GM12873 (cell line): ENCODE data around the gene USP15.

Source experiments
- TF ChIP-seq, protein P1 (sequence below): IDR thresholded peaks from 2 replicates; pipeline ENCODE4 v1.5.1; 2012; ENCODE audit warnings: low read depth, mild to moderate bottlenecking, moderate library complexity, low read length, control low read depth; ENCODE audit not compliant: insufficient read depth; ENCODE audit errors: missing control alignments

Gene USP15

DNA sequence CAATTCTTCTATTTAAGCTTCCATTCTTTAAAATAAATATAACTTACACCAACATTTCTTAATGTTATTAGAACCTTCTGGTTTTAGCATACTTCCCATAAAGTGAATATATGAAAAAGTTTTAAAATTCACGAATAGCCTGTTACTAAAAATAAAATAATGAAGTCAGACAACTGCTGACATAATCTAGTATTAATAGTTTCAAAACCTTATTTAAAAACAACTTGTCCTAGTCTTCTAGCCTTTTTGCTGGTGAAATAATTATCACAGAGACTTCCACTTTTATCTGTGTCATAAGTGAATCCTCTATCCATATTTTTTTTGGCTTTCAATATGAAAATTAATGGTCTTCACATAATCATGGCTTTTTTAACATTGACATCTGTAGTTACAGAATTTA, 112.6 kb downstream of the USP15 start:
- TF ChIP-seq, protein P1, sequence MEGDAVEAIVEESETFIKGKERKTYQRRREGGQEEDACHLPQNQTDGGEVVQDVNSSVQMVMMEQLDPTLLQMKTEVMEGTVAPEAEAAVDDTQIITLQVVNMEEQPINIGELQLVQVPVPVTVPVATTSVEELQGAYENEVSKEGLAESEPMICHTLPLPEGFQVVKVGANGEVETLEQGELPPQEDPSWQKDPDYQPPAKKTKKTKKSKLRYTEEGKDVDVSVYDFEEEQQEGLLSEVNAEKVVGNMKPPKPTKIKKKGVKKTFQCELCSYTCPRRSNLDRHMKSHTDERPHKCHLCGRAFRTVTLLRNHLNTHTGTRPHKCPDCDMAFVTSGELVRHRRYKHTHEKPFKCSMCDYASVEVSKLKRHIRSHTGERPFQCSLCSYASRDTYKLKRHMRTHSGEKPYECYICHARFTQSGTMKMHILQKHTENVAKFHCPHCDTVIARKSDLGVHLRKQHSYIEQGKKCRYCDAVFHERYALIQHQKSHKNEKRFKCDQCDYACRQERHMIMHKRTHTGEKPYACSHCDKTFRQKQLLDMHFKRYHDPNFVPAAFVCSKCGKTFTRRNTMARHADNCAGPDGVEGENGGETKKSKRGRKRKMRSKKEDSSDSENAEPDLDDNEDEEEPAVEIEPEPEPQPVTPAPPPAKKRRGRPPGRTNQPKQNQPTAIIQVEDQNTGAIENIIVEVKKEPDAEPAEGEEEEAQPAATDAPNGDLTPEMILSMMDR: no peak

DNA sequence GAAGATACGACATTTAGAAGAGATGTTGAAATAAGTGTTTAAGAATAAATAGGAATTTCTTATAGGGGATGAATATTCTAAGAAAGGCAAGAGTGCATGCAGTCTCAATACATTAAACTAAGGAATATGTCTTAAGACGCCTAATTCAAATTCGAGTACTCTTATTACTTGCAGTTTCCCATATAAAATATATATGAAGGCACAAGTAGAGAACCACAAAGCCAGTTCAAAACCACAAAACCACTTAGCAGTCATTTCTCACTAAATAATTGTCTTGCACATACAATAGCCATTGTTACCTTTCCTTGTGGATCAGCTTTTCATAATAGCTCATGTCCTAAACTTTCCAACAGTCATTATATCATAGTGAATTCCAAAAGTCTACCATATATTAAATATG, 115.4 kb downstream of the USP15 start:
- TF ChIP-seq, protein P1: no peak

DNA sequence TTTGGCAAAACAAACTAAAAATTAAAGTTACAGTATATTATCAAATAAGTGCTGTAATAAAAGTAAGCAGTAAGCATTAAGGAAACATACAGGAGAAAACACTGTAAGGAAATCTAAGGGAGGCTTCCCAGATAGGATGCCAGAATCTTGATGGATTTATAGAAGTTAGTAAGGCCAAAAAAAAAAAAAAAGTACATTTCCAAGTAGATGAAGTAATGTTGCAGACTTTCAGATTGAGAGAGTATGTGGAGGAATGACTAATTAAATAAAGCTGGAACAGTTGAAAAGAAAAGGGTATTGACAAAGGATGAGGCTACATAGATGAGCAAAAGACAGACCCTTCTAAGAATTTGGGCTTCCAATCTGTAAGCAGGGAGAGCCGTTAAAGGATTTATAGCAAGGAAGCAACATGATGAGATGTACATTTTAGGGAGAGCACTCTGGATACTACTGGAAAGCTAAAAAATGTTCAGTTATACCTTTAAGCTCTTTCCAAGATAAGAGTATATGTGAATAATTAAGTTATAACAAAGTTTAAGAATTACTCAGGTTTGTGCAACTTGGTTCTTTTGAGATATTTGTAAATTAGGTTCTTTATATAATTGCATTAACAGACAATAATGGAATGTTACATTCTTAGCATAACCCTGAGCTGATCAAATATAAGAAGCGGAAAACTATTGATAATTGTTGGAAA, 119.0 kb downstream of the USP15 start:
- TF ChIP-seq, protein P1: no peak

DNA sequence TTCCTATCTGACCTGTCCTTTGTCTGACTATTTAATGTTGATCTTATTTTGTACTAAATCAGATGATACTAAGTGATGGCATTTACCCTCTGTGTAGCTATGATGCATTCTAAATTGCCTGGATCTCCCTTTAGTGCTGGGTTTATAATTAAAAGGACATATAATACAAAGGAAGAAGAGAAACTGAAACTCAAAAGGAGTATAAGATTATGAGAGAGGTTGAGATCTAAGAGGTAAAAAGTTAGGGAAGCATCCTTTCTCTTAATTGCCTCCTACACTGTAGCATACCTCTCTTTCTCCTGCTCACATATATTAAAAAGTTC, 119.5 kb downstream of the USP15 start:
- TF ChIP-seq, protein P1: no peak

DNA sequence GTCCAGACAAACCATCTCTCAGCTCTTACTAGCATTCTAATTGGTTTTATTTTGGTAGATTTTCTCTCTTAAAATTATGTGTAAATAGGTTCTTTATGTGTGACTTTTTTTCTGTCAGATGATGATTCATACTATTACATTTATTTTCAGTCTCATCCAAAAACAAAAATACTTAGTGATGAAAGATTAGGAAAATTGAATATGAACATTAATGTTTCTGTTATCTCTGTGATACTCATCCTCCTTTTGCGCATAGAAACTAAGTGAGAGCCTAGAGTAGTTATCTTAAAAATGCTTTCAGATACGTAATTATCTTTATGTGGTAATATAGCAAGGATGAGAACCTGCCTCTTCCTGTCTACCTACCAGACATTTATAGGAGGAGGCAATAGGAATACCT, 122.3 kb downstream of the USP15 start:
- TF ChIP-seq, protein P1: no peak

DNA sequence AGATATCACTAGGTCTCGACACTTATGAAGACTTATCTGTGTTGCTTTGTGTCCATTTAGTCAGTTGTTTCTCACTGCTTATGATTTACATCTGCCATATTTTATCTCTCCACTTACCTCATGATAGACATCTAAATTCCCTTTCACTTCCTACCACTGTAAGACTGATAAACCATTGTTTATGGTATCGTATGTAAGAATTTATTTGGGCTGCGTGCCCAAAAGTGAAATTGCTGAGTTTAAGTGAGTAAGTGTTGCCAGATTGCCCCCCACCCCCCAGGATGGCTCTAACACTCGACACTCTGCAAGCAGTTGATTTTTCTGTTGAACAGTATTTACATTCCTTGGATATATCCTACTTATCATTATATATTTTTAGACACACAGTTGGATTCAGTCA, 136.5 kb downstream of the USP15 start:
- TF ChIP-seq, protein P1: no peak

DNA sequence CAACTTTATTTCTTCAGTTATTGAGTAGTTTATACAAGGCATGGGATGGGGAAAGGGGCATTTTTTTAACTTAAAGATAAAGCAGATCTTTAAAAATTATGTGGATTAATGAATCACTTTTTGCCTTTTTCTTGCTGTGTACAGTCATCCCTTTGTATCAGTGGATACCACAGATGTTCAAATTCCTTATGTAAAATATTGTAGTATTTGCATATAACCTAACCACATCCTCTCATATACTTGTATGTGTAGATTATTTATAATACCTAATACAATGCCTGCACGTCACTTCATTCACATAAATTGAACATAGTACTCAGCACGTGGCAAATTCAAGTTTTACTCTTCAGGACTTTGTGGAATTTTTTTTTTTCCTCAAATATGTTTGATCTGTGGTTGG, 139.9 kb downstream of the USP15 start:
- TF ChIP-seq, protein P1: no peak
